HG03108 (cell line): ENCODE data around the gene TIGD3.
A peak's percentile ranks its signal among the peaks of the same experiment; 100 is the strongest.

Experiments used
- ATAC-seq: cut with Tn5 transposase; IDR thresholded peaks from one replicate; pipeline ENCODE4 v1.9.1; 2021; ENCODE audit warnings: moderate library complexity; ENCODE audit not compliant: unreplicated experiment

The TIGD3 gene

DNA sequence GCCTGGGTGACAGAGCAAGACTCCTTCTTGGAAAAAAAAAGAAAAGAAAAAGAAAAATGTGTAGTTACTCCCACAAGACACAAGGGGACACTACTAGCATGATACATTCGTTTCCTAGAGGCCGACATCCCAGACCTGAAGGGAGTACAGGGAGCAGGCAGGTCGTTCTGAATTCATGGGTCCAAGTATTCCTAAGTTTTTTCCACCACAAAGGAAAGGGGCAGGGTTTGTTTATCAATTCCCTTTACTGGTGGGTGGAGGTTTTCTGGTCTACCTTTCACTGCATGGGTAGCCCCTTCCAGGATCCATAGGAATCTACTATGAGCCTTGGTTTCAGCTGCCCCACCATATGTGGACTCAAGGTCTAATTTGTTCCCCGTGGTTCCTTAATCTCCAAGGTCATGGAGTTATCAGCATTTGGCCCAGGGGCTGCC lies 11.8 kb downstream of the TIGD3 start:
- no peak for ATAC-seq

DNA sequence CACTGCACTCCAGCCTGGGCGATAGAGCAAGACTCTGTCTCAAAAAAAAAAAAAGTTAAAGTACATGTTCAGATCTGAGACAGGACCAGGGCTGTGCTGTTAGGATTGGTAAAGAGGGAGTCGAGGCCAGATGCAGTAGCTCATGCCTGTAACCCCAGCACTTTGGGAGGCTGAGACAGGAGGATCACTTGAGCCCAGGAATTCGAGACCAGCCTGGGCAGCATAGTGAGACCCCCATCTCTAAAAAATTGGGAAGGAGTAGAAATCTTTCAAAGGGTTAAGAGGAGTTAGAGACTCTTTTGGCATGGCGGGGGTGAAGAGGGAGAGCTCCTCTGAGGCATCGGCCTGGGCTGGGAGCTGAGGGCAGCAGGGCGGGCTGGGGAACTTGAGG lies 16.1 kb downstream of the TIGD3 start:
- ATAC-seq, result no peak

DNA sequence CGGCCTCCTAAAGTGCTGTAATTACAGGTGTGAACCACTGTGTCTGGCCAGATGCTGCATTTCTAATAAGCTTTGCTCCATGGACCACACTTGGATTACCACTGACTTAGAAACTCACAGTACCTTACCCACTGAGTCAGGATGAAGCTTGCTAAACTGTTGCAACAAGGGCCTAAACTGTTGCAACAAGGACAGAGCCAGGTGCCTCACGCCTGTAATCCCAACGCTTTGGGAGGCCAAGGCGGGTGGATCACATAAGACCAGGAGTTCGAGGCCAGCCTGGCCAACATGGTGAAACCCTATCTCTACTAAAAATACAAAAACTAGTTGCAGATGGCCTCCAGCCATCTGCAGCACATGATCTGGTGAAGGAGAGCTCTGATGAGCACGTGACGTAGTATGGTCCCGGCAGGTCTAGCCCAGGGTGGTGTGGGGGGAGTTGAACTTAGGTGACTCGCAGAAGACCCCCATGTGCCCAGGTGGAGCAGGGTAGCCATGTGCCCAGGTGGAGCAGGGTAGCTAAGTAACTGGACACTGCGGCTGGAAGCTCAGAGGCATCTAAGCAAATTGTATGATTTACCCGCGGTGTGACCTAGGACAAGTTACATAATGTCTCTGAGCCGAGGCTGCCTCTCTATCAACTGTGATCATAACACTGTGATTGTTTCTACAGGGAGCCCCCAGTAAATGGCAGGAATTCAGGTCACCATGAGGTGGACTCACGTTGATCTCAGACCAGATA lies 19.5 kb downstream of the TIGD3 start:
- no peak for ATAC-seq

DNA sequence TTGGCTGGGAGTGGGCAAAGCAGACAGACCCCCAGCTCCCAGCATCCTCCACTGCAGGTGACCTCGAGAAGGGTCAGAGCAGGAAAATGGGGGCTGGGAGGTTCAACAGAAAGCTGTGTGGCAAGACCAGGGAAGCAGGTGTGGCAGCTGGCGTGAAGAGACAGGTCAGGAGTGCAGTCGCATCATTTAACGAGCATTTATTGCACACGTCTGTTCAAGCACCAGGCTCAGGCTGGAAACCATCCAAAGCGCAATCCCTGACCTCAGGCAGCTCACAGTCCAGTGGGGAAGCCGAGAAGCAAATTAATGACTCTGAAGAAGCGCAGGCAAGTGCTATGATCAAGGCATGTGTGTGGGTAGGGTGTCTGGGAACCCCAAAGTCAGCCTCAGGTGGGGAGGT lies 20.5 kb downstream of the TIGD3 start:
- ATAC-seq, result no peak

DNA sequence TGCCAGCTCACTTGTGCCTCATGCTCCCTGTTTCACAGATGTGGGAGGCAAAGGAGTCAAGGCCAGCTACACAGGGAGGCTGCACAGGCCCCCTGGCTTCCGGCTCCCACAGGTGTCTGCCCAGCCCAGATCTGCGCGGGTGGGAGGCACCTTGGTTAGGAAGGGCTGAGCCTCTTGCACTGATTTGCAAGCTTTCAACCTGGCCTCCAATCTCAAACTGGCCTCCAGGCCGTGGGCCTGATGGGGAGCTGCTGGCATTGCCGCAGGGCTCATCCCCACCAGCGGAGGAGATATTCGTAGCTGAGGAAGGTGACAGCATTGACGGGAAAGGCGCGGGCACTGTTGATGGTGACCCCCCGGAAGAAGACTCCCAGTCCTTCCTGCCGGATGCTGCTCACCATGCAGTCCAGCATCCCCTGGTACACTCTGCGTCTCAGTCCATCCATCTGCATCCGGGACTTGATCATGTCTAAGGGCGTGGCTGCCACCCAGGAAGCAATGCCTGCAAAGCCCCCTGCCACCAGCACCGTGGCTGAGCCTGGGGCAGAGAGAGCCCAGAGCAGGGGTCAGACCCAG lies 21.7 kb downstream of the TIGD3 start:
- ATAC-seq, result no peak

DNA sequence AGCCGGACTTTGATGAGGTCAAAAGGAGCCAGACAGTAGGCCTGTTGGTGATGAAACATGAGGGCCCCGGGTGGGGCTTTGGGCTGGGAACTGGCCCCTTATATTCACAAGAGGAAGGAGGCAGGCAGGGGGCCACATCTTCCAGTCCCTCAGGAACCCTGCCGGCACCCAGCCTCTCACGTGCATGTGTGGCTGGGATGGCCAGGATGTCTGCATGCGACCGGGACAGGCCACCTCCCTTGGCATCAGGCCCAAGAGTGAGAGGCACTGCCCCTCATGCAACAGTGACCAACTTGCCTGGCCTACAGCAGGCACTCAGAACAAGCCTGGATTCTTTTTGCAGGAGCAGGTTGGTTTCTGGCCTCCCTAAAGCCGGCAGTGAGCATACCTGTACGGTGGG lies 22.5 kb downstream of the TIGD3 start:
- no peak for ATAC-seq

DNA sequence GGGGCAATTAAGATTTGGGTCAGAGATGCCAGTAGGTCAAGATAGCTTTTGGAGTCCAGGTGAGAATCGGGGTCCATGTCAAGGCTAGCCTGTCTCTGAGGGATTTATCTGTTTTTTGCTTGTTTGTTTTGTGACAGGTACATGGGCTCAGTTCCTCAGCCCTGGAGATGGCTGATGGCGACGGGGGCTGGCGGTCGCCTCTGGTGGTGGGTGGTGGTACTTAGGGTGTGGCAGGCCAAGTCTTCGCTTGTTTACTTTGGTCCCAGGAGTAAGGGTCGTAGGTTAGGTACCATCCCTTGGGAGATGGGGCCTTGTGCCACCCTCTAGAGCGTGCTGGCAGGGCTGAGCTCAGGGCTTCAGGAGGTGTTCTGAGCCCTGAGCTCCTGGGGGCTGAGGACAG lies 23.2 kb downstream of the TIGD3 start:
- no peak for ATAC-seq

DNA sequence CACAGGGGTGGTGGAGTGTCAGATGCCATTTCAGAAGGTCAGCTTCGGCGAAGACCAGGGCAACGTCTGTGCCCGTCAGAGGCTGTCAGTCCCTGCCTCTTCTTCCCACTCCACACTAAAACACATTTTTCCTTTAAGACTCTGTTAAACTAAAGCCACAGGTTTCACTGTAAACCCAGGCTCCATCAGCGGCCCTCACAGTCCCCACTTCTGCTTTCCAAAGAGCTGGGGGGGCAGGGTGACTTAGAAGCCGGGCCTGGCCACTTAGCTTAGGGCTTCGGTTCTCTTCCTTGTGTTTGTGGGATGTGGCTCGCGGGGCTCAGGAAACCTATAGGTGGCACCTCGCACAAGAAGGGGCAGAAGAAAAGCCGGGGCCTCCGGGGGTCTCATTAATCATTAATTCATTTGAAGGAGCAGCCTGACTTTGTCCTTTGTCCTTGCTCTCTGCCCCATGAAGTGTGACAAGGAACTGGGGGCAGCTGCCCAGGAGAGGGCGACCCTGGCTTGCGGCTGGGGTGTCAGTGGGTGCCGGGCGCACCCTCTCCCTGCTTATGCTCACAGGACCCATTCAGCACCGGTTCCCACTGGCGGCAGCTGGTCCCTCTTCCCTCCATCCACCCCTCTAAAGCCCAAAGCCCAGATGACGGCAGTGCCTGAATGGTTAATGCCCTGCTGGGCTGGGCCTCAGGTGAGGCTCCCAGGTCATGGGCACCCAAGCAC lies 23.8 kb downstream of the TIGD3 start:
- no peak for ATAC-seq

DNA sequence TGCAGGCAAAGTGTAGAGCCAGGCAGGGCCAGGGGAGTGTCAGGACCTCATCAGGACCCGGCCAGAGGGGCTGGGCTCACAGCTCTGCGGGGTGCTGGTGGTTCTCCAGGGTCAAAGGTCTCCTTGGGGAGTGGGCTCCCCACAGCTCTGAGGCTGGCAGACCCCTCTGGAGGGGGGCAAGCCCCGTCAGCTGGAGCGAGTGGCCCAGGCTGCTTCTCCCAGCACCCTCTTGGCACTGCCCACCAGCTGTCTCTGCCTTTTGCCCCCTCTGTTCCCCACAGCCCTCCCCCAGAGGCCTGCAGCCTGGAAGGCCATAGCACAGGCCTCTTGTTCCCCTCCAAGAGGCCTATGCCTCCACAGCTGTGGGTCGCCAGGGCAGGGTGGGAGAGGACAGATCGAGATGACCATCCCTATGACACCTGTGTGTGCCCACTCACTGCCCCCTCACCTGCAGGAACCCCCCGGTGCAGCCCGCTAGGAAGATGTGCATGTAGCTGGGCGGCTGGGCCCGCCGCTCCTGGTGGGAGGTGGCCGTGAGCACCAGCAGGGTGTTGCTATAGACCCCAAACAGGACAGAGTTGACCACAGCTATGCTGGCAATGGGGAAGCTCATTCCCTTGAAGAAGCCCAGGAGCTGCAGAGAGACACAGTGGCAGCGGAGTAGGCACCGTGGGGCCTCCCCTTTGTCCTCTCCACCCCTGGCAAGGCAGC lies 24.5 kb downstream of the TIGD3 start:
- no peak for ATAC-seq

DNA sequence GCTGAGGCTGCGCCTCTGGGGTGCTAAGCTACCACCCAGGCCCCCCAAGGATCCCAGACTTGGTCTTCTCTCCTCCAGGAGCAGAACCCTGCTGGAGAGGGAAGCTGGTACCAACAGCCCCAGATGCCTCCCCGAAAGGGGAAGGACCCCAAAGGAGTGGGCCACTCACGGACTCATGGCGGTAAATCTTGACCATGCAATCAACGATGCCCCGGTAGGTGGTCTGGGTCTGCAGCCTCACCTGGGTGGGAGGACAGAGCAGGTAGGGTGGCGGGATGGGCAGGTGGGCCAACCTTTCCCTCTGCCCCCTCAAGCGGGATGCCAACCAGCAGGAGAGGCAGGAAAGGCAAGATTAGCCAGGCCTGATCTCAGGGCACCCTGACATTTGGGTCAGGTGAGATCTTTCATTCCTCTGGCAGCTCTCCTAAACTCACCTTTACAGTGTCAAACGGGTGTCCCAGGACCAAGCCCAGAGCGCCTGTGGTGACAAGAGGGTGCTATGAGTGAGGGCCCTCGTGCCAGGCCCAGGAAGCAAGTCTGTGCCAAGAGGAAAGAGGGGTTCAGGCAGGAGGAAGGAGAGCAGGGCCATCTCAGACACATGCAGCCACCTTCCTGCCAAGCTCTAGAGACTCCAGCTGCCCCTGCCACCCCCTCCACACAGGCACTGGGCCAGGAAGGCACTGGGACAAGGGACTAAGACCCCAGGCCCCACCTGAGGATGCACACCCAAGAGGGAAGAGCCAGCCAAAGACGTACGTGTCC lies 25.3 kb downstream of the TIGD3 start:
- ATAC-seq, result no peak

DNA sequence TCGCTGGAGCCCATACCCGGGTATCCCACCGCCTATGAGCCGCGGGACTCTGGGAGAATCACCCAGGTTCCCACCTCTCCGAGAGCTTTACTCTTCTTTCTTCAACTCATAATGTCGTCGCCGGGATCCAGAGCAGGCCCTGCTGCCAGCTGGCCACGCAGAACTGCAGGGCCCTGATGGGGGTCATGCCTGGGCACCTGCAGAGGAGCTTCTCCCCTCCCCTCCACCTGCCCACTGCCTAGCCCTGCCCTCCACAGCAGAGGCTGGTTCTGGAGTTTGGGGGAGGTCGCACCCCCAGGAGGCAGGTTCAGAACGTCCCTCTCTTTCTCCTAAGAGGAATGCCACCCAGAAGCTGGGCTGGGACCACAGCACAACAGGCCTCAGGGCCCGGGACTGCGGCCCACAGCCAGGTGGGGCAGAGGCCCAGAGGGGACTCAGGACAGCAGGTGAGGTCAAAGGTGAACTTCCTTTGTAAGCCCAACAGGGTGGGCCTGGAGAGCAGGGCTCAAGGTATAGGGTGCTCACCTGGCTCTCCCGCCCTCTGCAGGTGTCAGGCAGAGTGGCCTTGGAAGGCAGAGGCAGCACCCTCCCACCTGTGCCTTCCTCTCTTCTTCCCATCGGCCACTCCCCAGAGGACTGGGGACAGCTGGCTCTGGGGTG lies 26.0 kb downstream of the TIGD3 start:
- ATAC-seq, result no peak

DNA sequence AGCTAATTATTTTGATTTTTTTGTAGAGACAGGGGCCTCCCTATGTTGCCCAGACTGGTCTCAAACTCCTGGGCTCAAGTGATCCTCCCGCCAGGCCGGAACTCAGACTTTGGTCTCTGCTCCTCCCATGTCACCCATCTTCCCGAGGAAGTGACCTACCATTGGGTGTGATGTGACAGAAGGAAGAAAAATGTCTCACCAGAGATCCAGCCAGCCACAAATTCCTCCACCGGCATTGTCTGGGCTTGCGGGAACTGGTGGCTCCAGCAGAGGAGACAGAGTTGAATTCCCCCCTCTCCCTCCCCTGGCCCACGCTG lies 27.1 kb downstream of the TIGD3 start:
- no peak for ATAC-seq

DNA sequence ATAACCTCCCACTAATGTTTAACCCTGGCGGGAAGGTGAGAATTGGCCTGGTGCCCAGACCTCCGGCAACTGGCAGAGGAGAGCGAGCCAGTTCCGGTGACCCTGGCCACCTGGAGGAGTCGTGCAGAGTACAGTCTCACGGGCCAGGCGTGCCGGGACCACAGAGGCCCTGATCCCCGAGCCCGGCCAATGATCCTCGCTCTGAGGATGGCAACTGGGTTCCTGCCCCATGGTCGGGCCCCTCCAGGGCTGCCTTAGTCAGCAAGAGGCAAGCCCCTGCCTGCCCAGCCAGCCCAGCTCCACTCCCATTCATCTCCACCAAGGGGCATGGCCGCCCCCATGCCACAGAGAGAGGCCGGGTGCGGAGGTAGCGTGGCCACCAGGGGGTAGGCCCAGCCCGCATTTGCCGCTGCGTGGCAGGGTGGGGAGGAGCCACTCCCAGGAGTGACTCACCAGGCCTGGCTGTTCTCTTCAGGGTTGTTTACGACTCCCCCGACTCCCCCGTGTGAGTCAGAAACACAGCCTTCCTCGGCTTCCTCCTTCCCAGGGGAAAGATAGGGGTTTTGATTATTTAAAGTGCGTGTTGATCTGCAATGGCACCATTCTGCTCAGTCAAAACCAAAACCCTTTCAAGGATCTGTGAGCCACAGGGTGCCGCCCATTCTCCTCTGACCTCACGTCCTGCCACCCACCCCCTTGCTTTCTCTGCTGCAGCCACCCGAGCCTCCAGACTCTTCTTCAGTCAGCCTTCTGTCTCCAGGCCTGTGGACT lies 27.7 kb downstream of the TIGD3 start, which contains the start of gene SLC25A45:
Gene SLC25A45, minus strand, starts transcription at position 614 of the 771 bp plus-strand sequence. CDS start 695 bp downstream, outside the sequence.
- ATAC-seq, result peak; percentile 58

DNA sequence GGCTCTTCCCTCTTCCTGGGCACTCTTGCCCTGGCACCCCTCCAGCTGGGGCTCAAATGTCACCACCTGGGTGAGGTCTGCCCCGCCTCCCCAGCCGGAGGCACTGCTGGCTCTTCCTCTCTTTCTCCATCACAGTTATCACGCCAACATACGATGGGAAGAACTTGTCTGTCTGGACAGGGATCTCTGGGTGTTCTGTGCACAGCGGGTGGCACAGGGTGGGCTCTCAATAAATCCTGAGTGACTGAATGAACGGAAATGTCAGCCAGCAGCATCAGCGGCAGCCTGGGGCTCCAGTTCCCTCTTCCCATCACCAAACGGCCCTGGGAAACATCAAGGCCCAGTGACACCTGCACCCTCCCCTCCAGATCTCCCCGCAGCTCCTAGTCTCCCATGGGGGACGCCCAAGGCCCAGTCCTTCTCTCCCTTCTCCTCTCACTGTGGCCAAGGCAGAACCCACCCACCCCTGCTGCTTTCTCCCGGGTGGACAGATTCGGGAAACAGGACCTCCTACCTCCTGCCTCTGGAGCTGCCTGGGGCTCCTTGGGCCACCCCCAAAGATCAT lies 28.3 kb downstream of the TIGD3 start:
- ATAC-seq, result no peak

DNA sequence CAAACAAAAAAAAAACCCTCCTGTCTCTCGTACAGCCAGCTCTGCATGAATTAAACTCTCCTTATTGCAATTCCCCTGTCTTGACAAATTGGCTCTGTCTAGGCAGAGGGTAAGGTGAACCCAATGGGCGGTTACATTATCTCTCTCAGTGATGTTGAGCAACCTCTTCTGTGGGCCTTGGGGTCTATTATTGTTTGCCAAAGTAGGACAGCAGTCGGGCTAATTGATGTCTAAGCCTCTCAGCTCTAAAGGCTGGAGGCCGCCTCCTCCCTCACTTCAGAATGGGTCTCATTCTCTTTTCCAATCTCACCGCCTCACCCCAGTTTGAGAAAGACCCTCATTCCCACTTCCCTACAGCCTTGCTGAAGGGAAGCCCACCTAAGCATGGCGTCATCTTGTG lies 29.2 kb downstream of the TIGD3 start:
- ATAC-seq, result no peak

DNA sequence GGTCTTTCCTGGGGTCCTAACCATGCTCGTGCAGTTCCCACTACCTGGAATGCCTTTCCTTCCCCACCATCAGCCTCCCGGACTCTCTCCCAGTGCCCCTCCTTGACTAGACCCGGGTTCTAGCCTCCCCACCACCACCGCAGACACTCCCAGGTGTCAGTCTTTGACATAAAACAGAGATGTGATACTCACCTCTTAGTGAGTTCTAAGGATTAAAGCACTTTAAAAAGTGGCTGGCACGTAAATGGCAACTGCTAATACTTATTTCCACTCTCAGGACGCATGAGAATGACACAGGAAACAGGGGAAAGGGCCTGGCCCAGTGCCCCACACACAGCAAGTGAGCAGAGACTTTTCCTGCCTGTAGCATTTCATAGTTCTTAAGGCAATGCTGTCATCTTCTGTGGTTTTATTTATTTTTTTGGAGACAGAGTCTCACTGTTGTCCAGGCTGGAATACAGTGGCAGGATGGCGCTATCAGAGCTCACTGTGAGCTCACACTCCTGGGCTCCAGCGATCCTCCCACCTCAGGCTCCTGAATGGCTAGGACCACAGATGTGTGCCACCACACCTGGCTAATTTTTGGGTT lies 29.8 kb downstream of the TIGD3 start:
- ATAC-seq, result no peak

DNA sequence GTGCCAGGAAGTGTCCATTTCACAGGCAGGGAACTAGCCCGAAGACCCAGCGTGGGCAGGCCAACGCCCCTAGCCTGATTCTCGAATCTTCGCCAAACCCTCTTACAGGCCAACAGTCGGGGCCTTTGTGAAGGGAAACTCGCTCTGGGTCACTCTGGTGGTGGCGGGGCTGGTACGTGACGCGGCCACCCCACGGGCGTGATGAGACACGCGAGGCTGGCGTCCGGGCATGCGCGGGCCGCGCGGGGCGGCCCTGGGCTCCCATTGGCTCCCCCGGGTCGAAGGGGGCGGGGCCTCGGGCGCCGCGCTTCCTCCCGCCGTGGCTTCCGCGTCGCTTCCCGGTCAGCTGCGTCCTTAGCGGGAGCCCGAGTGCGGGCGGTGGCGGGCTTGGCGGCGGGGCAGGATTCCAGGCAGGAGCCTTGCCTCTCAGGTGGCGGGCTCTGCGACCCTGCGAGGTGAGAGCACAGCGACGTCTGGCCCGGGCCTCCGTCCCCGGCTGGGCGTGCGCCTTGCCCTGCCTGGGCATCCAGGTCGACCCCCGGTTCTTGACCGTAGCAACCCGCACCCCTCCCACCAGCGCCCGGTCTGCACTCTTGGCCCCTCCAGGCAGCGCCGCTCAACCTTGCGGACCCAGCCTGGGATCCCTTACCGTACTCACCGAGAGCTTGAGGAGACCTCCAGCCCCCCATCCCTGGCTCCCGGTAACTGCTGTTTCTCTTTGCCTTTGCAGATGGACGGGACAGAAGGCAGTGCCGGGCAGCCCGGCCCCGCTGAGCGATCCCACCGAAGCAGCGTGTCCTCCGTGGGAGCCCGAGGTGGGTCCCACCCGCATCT lies 32.0 kb downstream of the TIGD3 start, which contains the start of gene FRMD8:
Gene FRMD8, plus strand, starts transcription at position 331 of the 834 bp plus-strand sequence. Its CDS starts 400 bp downstream, at position 731.
- ATAC-seq, result peak; percentile 28

DNA sequence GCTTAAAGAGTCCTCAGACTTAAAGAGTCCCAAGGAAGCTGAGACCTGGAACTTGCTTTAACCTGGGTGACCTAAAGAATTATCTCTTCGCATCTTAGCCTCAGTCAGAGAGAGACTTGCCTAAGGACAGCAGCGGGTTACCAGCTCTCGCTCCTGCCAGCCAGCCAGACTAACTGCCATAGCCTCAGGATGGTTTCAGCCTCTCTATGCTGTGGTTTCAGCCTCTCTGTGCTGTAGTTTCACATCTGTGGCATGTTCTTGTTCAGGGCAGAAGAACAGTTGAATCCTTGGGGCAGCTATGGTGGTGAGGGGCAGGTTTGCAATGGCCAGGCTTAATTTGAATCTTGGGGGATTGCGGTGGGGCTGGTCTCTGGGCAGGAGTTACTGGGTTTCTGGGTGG lies 34.2 kb downstream of the TIGD3 start:
- ATAC-seq, result no peak
